Endodermal cell (in vitro differentiated cells): ENCODE data around the gene FXYD3. TPM values are rescaled to one million over a fixed set of nuclear protein-coding genes. Genes with fewer than 3 reads are reported as not detected.

ENCODE experiments used
- DNase-seq: peaks from one replicate; pipeline ENCODE4 v3.0.0-alpha.2; 2017
- H3K27ac ChIP-seq: 2 replicates; pipeline ENCODE4 v1.5.1; 2013; ENCODE audit warnings: mild to moderate bottlenecking, low read depth, low read length, moderate library complexity
- H3K27me3 ChIP-seq: 2 replicates; pipeline ENCODE4 v1.6.1; 2013; ENCODE audit warnings: mild to moderate bottlenecking, low read length, moderate library complexity; ENCODE audit not compliant: insufficient read depth, control insufficient read depth, poor library complexity, severe bottlenecking
- H3K36me3 ChIP-seq: 2 replicates; pipeline ENCODE4 v1.7.0; 2013; ENCODE audit warnings: mild to moderate bottlenecking, low read length, moderate library complexity; ENCODE audit not compliant: control insufficient read depth, insufficient read depth
- H3K4me1 ChIP-seq: one replicate; pipeline ENCODE4 v1.7.0; 2013; ENCODE audit warnings: low read length; ENCODE audit not compliant: control insufficient read depth, insufficient read depth
- H3K4me3 ChIP-seq: 2 replicates; pipeline ENCODE4 v1.5.1; 2013; ENCODE audit warnings: mild to moderate bottlenecking, low read length, moderate library complexity
- H3K9ac ChIP-seq: 2 replicates; pipeline ENCODE4 v1.6.1; 2013; ENCODE audit warnings: mild to moderate bottlenecking, low read length, moderate library complexity; ENCODE audit not compliant: poor library complexity, severe bottlenecking; ENCODE audit errors: extremely low read depth
- H3K9me3 ChIP-seq: 2 replicates; pipeline ENCODE4 v1.6.1; 2013; ENCODE audit warnings: mild to moderate bottlenecking, low read length, moderate library complexity; ENCODE audit not compliant: control insufficient read depth
- H3K27ac Mint-ChIP-seq: 2 replicates; pipeline ENCODE4 v1.8.0; 2020; ENCODE audit warnings: mixed read lengths
- H3K27me3 Mint-ChIP-seq: 2 replicates; pipeline ENCODE4 v1.8.0; 2021; ENCODE audit warnings: mild to moderate bottlenecking, mixed read lengths; ENCODE audit not compliant: insufficient read depth
- H3K36me3 Mint-ChIP-seq: 2 replicates; pipeline ENCODE4 v1.8.0; 2020; ENCODE audit warnings: low read depth, mixed read lengths
- H3K4me1 Mint-ChIP-seq: 2 replicates; pipeline ENCODE4 v1.8.0; 2020; ENCODE audit warnings: mixed read lengths
- H3K4me3 Mint-ChIP-seq: 2 replicates; pipeline ENCODE4 v1.8.0; 2020; ENCODE audit warnings: mild to moderate bottlenecking, moderate library complexity, mixed read lengths
- H3K9me3 Mint-ChIP-seq: 2 replicates; pipeline ENCODE4 v1.8.0; 2020; ENCODE audit warnings: mild to moderate bottlenecking, mixed read lengths
- WGBS, 2 experiments: methylation state at CpG; one replicate each; pipeline versions ENCODE4 v1.1.5 to v1.1.7; 2013; ENCODE audit warnings: missing lambda C conversion rate in 2 of 2, mixed read lengths in 1 of 2; ENCODE audit not compliant: insufficient coverage in 1 of 2, insufficient read length in 1 of 2; 5-methylcytosine and 5-hydroxymethylcytosine counted together
- total RNA-seq, 2 donors: library from RNA; stranded (reverse); fragmentation: NEBNext Ultra II Directional in 1 of 2; extraction: Animal tissue kit (Norgen Biotek cat#: 25700) in 1 of 2; gene quantifications; 2 replicates in 1 of 2; 3 replicates in 1 of 2; pipeline ENCODE4 v1.2.1, GENCODE V29; 2021
- TF ChIP-seq, protein P1 (sequence below): fragments of 200-600 bp; sonication (generic); conservative IDR thresholded peaks from 2 replicates; pipeline ENCODE4 v1.5.0; 2021; ENCODE audit warnings: antibody characterized with exemption, mild to moderate bottlenecking

Gene FXYD3
- total RNA-seq, 2 donors from 2014 or later = not detected

DNA sequence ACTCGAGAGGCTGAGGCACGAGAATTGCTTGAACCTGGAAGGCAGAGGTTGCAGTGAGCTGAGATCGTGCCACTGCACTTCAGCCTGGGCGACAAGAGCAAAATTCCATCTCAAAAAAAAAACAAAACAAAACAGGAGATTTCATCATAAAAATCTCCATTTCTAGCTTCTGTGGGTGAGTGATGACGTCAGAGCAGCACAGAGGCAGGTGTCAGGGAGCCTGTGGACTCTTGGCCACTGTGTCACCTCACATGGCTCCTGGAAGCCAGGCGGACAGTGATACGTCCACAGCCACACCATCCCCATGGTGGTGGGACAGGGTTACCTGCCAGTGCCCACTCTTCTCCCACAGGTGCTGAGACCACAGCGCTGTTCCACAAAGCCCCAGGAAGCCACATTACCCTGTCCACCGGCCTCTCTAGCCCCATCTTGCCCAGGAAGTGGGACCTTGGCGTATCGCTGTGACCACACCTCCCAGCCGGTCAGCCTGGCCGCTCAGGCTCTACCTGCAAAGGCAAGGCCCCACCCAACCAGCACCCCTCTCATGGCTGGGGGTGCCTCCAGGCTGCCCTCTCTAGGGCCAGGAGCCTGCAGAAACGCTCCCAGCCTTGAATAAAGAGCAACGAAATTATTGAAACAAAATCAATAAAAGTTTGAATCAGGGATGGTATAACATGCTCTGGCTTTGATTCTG is 2.5 kb upstream of the FXYD3 start:
- no peak overlapping the region for H3K27ac ChIP-seq
- H3K4me1 ChIP-seq = no peaks in the 10 kb centered on the region
- Mint-ChIP-seq H3K4me1 (peaks cover 5% of the 10 kb centered on the region), H3K27me3 (peaks cover 9% of the 10 kb centered on the region), H3K4me3 (no peak overlapping the region), H3K36me3 (no peaks in the 10 kb centered on the region), H3K9me3 (no peaks in the 10 kb centered on the region), H3K27ac (no peak overlapping the region)
- no peaks in the 10 kb centered on the region for H3K9me3 ChIP-seq
- TF ChIP-seq, protein P1, sequence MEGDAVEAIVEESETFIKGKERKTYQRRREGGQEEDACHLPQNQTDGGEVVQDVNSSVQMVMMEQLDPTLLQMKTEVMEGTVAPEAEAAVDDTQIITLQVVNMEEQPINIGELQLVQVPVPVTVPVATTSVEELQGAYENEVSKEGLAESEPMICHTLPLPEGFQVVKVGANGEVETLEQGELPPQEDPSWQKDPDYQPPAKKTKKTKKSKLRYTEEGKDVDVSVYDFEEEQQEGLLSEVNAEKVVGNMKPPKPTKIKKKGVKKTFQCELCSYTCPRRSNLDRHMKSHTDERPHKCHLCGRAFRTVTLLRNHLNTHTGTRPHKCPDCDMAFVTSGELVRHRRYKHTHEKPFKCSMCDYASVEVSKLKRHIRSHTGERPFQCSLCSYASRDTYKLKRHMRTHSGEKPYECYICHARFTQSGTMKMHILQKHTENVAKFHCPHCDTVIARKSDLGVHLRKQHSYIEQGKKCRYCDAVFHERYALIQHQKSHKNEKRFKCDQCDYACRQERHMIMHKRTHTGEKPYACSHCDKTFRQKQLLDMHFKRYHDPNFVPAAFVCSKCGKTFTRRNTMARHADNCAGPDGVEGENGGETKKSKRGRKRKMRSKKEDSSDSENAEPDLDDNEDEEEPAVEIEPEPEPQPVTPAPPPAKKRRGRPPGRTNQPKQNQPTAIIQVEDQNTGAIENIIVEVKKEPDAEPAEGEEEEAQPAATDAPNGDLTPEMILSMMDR = no peak
- no peak overlapping the region for H3K9ac ChIP-seq
- WGBS, 2 experiments = 90 to 95% methylated on average over 9 to 15 of the region's 15 CpGs
- no peaks in the 10 kb centered on the region for H3K36me3 ChIP-seq
- H3K27me3 ChIP-seq = no peaks in the 10 kb centered on the region
- DNase-seq = no peak
- H3K4me3 ChIP-seq = no peak overlapping the region

DNA sequence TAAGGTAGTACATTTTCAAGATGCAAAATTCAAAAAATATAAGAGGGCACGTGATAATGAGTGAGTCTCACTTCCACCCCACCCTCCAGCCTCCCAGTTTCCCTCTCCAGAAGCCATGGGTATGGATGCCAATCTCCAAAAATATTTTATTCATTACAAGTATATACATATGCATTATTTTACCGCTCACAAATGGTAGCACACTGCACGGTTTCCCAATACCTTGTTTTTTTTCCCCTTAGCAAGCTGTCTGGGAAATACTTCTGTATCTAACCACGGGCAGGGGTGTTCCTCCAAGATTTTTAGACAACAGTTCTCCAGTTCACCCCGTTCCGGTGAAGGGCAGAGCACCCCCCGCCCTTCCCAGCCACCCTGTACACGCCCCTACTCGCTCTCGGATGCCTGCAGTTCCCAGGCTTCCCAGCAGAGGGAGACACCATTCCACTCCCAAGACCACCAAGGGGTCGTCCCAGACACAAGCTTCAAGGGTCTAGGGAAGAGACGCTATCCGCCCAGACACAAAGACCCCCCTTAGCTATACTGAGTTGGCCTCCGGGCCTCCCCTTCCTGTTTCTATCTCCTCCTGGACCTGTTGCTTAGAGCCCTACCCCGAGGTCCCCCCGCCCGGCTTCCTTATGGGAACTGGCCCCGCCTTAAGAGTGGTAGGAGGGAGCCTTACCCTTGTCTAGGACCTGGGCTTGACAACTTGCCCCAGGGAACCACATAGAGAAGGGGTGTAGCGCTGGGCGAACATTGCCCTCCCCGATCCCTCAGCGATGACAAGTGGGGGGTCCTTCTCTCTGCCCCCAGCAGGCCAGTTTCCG is 1.1 kb upstream of the FXYD3 start:
- Histone ChIP-seq H3K27me3 (no peaks in the 10 kb centered on the region), H3K9ac (no peak overlapping the region), H3K27ac (peak overlapping the region; percentile 70), H3K9me3 (no peaks in the 10 kb centered on the region), H3K4me1 (no peaks in the 10 kb centered on the region), H3K4me3 (peak overlapping the region; percentile 11), H3K36me3 (no peaks in the 10 kb centered on the region)
- Mint-ChIP-seq H3K27me3 (peaks cover 9% of the 10 kb centered on the region), H3K4me1 (peaks cover 5% of the 10 kb centered on the region), H3K36me3 (no peaks in the 10 kb centered on the region), H3K9me3 (no peaks in the 10 kb centered on the region), H3K4me3 (peak overlapping the region; percentile 55), H3K27ac (no peak overlapping the region)
- TF ChIP-seq, protein P1 = peak; percentile 99
- 15 to 31% methylated on average over 12 to 23 of the region's 23 CpGs for WGBS, 2 experiments
- peak; percentile 95 for DNase-seq

DNA sequence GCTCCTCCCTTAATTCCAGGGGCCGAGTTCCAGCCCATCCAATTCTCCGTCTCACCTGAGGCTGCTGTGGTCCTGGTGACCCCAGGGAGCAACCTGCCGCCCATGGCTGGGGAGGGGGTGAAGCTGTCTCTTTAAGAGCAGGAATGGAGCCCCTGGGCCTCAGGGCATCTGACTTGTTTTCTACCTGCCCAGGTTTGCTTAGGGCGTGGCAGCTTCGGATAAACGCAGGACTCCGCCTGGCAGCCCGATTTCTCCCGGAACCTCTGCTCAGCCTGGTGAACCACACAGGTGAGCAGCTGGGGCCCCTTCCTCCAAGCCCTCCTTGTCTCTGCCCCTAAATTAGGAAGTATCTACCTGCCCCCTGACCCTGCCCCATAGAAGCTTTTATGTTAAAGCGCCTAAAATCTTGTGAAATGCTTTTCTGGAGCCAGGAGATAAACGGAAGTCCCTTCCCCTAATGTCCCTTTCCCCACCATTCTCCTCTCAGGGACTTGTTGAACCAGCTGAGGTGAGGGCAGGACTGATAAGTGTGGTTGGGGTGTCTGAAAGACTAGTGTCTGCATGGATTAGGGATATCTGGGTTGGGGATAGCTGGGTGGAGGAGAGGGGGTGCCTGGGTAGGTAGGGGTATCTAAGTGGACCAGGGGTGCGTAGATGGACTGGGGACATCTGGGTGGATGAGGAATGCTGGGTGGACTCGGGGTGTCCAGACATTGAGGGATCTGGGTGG is 614 bp downstream of the FXYD3 start:
- no peaks in the 10 kb centered on the region for H3K9me3 ChIP-seq
- no peak overlapping the region for H3K9ac ChIP-seq
- no peak overlapping the region for H3K4me3 ChIP-seq
- peaks cover 5% of the 10 kb centered on the region for H3K4me1 Mint-ChIP-seq
- no peaks in the 10 kb centered on the region for H3K9me3 Mint-ChIP-seq
- DNase-seq = no peak
- no peak overlapping the region for H3K27ac ChIP-seq
- WGBS, 2 experiments = 86 to 91% methylated on average over 10 to 12 of the region's 13 CpGs
- TF ChIP-seq, protein P1 = no peak
- H3K36me3 ChIP-seq = no peaks in the 10 kb centered on the region
- H3K27ac Mint-ChIP-seq = no peak overlapping the region
- H3K4me3 Mint-ChIP-seq = no peak overlapping the region
- H3K27me3 Mint-ChIP-seq = peaks cover 9% of the 10 kb centered on the region
- H3K4me1 ChIP-seq = no peaks in the 10 kb centered on the region
- H3K27me3 ChIP-seq = no peaks in the 10 kb centered on the region
- H3K36me3 Mint-ChIP-seq = no peaks in the 10 kb centered on the region
